Measurements from ENCODE around the gene SOX1.

Gene SOX1

GRCh38 chr13:112117258-112117954, 50.5 kb downstream of the SOX1 start:
- no peak overlapping the region for H3K4me3 ChIP-seq (ENCODE audit: low read length)
- TF ChIP-seq CTCF (conservative IDR thresholded peaks at IDR 0.05; ENCODE audit: low read length) = no peak
- no peak for DNase-seq (ENCODE audit: low read depth)

- no peak overlapping the region for H3K4me3 ChIP-seq (ENCODE audit: low read length)
- no peak for TF ChIP-seq CTCF (conservative IDR thresholded peaks at IDR 0.05; ENCODE audit: low read length)
- DNase-seq (ENCODE audit: low read depth) = no peak
These were observed 51.0 kb downstream of the SOX1 start for GRCh38 chr13:112117955-112118302.

DNA sequence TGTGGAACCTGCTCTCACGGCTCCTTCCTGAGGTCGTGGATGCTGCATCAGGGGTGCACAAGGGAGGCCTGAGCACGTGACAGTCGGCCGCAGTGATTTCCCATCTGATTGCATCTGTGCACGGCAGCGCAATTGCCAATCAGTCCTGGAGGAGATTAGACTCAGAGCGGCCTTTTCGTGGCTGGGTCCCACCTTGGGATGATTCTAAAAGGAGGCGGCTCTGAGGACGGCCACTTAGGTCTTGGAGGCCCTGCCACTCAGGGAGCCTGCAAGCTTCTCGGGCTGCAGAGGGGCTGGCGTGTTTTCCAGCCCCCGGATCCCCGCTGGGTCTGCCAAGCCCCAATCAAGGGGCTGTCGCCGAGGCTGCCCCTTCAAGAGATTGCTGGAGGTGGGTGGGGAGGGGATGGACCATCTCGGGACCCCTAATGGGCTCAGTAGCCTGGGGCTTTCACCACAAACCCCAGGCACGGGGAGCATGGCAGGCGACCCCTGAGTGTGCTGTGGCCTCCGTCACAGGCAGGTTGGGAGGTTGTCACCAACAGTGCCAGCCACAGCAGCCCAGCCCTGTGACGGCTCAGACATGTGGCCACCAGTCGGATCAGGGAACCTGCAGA, 51.6 kb downstream of the SOX1 start:
- H3K4me3 ChIP-seq (ENCODE audit: low read length) = no peak overlapping the region
- TF ChIP-seq CTCF (conservative IDR thresholded peaks at IDR 0.05; ENCODE audit: low read length) = no peak
- no peak for DNase-seq (ENCODE audit: low read depth)

GRCh38 chr13:112119192-112120030, 52.5 kb downstream of the SOX1 start:
- no peak for DNase-seq (ENCODE audit: low read depth)
- no peak overlapping the region for H3K4me3 ChIP-seq (ENCODE audit: low read length)
- no peak for TF ChIP-seq CTCF (conservative IDR thresholded peaks at IDR 0.05; ENCODE audit: low read length)

DNA sequence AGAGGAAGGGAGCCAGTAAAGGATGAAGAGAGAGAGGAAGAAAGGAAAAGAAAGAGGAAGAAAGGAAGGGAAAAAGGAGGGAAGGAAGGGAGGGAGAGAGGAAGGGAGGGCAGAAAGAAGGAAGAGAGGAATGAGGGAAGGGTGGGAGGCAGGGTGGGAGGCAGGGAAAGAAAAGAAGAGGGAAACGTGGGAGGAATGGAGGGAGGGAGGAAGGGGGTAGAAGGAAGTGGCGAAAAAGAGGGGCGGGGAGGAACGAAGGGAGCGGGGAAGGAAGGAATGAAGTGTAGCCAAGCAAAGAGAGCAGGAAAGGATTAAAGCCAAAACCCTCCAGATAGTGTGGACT, 53.1 kb downstream of the SOX1 start:
- no peak for DNase-seq (ENCODE audit: low read depth)
- no peak for TF ChIP-seq CTCF (conservative IDR thresholded peaks at IDR 0.05; ENCODE audit: low read length)
- H3K4me3 ChIP-seq (ENCODE audit: low read length) = no peak overlapping the region

Measured in AG10803 (cell line).